ENCODE results near the gene OR10A3.

OR10A3 gene

DNA sequence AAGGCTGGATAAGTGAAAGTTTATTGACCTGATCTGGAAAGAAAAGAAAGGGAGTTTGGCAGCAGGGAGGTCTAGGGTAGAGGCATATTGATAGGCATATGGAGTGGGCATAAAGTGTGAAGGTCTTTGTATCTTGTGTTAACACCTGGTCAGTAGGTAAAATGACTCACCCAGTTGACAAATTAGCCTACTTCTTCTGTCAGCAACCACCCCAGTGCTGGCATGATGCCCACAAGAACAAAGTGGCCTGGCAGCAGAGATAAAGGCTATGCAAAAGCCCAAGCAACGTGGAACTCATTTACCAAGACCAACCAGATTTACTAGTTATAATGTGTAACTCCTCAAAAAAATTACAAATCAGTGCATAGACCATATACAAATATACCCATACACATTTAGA is 4.9 kb downstream of the OR10A3 start:
- TF ChIP-seq, protein P1, sequence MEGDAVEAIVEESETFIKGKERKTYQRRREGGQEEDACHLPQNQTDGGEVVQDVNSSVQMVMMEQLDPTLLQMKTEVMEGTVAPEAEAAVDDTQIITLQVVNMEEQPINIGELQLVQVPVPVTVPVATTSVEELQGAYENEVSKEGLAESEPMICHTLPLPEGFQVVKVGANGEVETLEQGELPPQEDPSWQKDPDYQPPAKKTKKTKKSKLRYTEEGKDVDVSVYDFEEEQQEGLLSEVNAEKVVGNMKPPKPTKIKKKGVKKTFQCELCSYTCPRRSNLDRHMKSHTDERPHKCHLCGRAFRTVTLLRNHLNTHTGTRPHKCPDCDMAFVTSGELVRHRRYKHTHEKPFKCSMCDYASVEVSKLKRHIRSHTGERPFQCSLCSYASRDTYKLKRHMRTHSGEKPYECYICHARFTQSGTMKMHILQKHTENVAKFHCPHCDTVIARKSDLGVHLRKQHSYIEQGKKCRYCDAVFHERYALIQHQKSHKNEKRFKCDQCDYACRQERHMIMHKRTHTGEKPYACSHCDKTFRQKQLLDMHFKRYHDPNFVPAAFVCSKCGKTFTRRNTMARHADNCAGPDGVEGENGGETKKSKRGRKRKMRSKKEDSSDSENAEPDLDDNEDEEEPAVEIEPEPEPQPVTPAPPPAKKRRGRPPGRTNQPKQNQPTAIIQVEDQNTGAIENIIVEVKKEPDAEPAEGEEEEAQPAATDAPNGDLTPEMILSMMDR (IDR thresholded peaks at IDR 0.05; ENCODE audit: low read depth, low read length), result no peak
- no peaks in the 10 kb centered on the region for H3K27me3 ChIP-seq (ENCODE audit: insufficient read depth, low read depth, severe bottlenecking)
- no peak for DNase-seq
- H3K4me3 ChIP-seq (ENCODE audit: low read depth, low read length), result no peak overlapping the region
- H3K9me3 ChIP-seq (ENCODE audit: severe bottlenecking), result no peaks in the 10 kb centered on the region
- no peak overlapping the region for H3K27ac ChIP-seq
- H3K36me3 ChIP-seq, result no peaks in the 10 kb centered on the region

DNA sequence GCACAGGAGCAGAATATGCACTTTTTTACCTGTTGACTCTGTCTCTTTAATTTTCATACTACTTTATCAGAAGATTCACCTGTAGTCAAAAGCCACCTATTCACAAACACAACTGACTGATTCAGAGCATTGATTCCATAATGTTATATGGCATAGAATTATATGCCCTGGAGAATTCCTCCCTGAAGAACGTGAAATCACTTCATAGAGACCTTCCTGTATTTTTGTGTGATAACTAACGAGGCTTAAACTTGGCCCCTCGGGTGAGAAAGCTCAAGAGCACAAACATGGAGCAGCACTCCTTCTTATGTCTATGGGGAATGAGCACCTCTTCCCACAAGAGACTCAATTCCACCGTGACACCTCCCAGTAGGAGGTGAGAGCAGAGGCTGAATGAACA is 10.3 kb downstream of the OR10A3 start, which contains the start of gene OR10A6:
Gene OR10A6, minus strand, starts transcription at position 101 of the 400 bp plus-strand sequence. CDS start 2,606 bp downstream, outside the sequence.
- TF ChIP-seq, protein P1 (IDR thresholded peaks at IDR 0.05; ENCODE audit: low read depth, low read length), result no peak
- H3K27me3 ChIP-seq (ENCODE audit: insufficient read depth, low read depth, severe bottlenecking), result no peaks in the 10 kb centered on the region
- no peaks in the 10 kb centered on the region for H3K36me3 ChIP-seq
- no peaks in the 10 kb centered on the region for H3K9me3 ChIP-seq (ENCODE audit: severe bottlenecking)
- no peak within 1 kb of the TSS for H3K27ac ChIP-seq
- no peak for DNase-seq
- H3K4me3 ChIP-seq (ENCODE audit: low read depth, low read length), result no peak within 1 kb of the TSS

DNA sequence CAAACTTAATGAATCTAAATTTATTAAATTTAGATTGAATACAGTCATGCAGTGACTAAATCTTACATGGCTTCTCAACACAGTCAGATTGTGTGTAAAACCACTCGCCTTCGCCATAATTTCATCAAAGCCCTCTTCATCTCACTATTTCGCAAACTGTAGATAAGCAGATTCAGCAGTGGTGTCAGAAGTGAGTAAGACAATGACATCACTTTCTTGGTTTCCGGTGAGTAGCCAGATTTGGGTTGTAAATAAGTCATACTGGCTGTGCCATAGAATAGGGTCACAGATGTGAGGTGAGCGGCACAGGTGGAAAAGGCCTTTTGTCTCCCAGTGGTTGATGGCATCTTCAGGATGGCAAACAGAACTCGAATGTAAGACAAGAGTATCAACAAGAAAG is 13.9 kb downstream of the OR10A3 start:
- DNase-seq, result no peak
- H3K4me3 ChIP-seq (ENCODE audit: low read depth, low read length), result no peak overlapping the region
- no peaks in the 10 kb centered on the region for H3K27me3 ChIP-seq (ENCODE audit: insufficient read depth, low read depth, severe bottlenecking)
- no peak overlapping the region for H3K27ac ChIP-seq
- TF ChIP-seq, protein P1 (IDR thresholded peaks at IDR 0.05; ENCODE audit: low read depth, low read length), result no peak
- H3K36me3 ChIP-seq, result no peaks in the 10 kb centered on the region
- no peaks in the 10 kb centered on the region for H3K9me3 ChIP-seq (ENCODE audit: severe bottlenecking)

DNA sequence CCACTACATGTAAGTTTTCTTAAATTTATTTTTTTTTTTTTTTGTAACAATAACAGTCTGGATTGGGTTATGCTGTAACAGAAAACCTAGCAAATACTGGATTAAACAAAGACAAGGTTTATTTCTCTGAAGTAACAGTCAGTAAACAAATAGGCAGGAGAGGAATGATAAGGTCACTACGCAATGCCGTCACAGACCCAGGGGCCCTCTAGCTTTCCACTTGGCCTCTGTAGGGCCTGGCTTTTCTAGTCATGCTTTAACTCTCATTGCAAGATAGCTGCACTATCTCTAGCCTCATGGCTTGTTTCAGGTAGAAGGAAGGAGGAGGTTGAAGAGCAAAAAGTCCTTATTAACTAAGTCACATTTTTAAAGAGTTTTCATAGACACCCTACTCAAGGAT is 17.0 kb downstream of the OR10A3 start:
- Histone ChIP-seq H3K4me3 (ENCODE audit: low read depth, low read length) (no peak overlapping the region), H3K36me3 (no peaks in the 10 kb centered on the region), H3K27ac (no peak overlapping the region), H3K27me3 (ENCODE audit: insufficient read depth, low read depth, severe bottlenecking) (no peaks in the 10 kb centered on the region), H3K9me3 (ENCODE audit: severe bottlenecking) (no peaks in the 10 kb centered on the region)
- no peak for DNase-seq
- TF ChIP-seq, protein P1 (IDR thresholded peaks at IDR 0.05; ENCODE audit: low read depth, low read length), result no peak

DNA sequence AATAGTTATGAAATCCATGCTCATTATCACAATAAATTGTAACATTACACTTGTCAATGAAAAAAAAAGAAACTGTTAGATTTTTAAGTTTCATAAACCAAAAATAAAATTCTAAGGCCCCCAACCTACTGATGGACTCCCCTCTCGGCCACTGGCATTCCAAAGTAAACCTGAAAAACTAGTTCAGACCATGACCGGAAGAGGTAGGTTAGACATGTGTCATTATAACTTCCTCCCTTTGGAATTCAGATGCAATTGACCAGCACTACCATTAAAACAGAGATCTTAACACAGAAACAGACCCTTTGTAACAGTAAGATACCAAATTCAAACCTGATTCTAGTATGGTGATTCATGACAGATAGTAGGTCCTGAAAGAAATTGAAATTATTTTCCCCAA is 23.4 kb downstream of the OR10A3 start:
- TF ChIP-seq, protein P1 (IDR thresholded peaks at IDR 0.05; ENCODE audit: low read depth, low read length), result no peak
- Histone ChIP-seq H3K27me3 (ENCODE audit: insufficient read depth, low read depth, severe bottlenecking) (no peaks in the 10 kb centered on the region), H3K9me3 (ENCODE audit: severe bottlenecking) (no peaks in the 10 kb centered on the region), H3K36me3 (no peaks in the 10 kb centered on the region), H3K4me3 (ENCODE audit: low read depth, low read length) (no peak overlapping the region), H3K27ac (no peak overlapping the region)
- no peak for DNase-seq

DNA sequence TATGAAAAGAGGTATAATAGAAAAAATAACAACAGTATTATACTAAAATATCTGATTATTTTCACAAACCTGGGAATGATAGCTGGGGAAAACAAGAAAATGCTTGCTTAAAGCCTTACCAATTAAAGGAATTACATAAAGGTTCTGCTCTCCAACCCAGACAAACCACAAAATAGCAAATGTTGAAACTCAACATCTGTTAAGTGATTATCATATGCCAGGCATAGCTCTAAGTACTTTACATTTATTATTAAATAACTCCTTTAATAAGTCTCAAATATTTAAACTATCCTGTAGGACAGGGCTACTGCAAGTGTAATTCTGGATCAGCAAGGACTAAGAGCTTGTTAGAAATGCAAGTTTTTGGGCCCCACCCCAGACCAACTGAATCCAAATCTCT is 30.5 kb downstream of the OR10A3 start:
- no peaks in the 10 kb centered on the region for H3K27me3 ChIP-seq (ENCODE audit: insufficient read depth, low read depth, severe bottlenecking)
- no peak overlapping the region for H3K27ac ChIP-seq
- no peak for DNase-seq
- H3K9me3 ChIP-seq (ENCODE audit: severe bottlenecking), result no peaks in the 10 kb centered on the region
- no peaks in the 10 kb centered on the region for H3K36me3 ChIP-seq
- TF ChIP-seq, protein P1 (IDR thresholded peaks at IDR 0.05; ENCODE audit: low read depth, low read length), result no peak
- H3K4me3 ChIP-seq (ENCODE audit: low read depth, low read length), result no peak overlapping the region

Measured in WERI-Rb-1 (cell line).